ENCODE measurements around the gene CELSR3.

The CELSR3 gene

GRCh38 chr3:48702320-48702920 is 39.7 kb upstream of the CELSR3 start:
- ChIA-PET POLR2A (ENCODE audit: low non-redundant PET) (no interaction called here), CTCF (no interaction called here)

GRCh38 chr3:48700731-48701405 is 38.2 kb upstream of the CELSR3 start:
- DNase-seq (ENCODE audit: low spot score) = no peak
- POLR2A ChIA-PET (ENCODE audit: low non-redundant PET) = no interaction called here
- CTCF ChIA-PET = no interaction called here
- peak overlapping the region; percentile 47 for H3K27ac ChIP-seq
- no peak for TF ChIP-seq CTCF (conservative IDR thresholded peaks at IDR 0.05; ENCODE audit: low read depth)

More at GRCh38 chr3:48702320-48702920, 39.7 kb upstream of the CELSR3 start:
- DNase-seq (ENCODE audit: low spot score) = no peak
- no peak overlapping the region for H3K27ac ChIP-seq
- no peak for TF ChIP-seq CTCF (conservative IDR thresholded peaks at IDR 0.05; ENCODE audit: low read depth)

- no peak for DNase-seq (ENCODE audit: low spot score)
- peak overlapping the region; percentile 44 for H3K27ac ChIP-seq
- ChIA-PET CTCF (interaction anchor here (0.6 kb wide), 1 partner anchor 395 kb away, joined by 3 read pairs; no protein-coding TSS in a partner anchor), POLR2A (ENCODE audit: low non-redundant PET) (interaction anchor here (0.5 kb wide), 1 partner anchor 21 kb away, joined by 4 read pairs; no protein-coding TSS in a partner anchor)
- no peak for TF ChIP-seq CTCF (conservative IDR thresholded peaks at IDR 0.05; ENCODE audit: low read depth)
Observed at GRCh38 chr3:48698891-48699290, 36.2 kb upstream of the CELSR3 start.

GRCh38 chr3:48697952-48698351 is 35.3 kb upstream of the CELSR3 start:
- peak overlapping the region; percentile 62 for H3K27ac ChIP-seq
- DNase-seq (ENCODE audit: low spot score) = no peak
- CTCF ChIA-PET = no interaction called here
- TF ChIP-seq CTCF (conservative IDR thresholded peaks at IDR 0.05; ENCODE audit: low read depth) = no peak
- POLR2A ChIA-PET (ENCODE audit: low non-redundant PET) = no interaction called here

- CTCF ChIA-PET = interaction anchor here (0.9 kb wide), 1 partner anchor 35 kb away, joined by 6 read pairs; no protein-coding TSS in a partner anchor
- H3K27ac ChIP-seq = peak overlapping the region; percentile 62
- POLR2A ChIA-PET (ENCODE audit: low non-redundant PET) = no interaction called here
- no peak for DNase-seq (ENCODE audit: low spot score)
- no peak for TF ChIP-seq CTCF (conservative IDR thresholded peaks at IDR 0.05; ENCODE audit: low read depth)
Observed at GRCh38 chr3:48696601-48697000, 33.9 kb upstream of the CELSR3 start.

GRCh38 chr3:48696156-48696555 is 33.5 kb upstream of the CELSR3 start:
- ChIA-PET POLR2A (ENCODE audit: low non-redundant PET) (no interaction called here), CTCF (no interaction called here)
- DNase-seq (ENCODE audit: low spot score) = no peak
- TF ChIP-seq CTCF (conservative IDR thresholded peaks at IDR 0.05; ENCODE audit: low read depth) = no peak
- peak overlapping the region; percentile 96 for H3K27ac ChIP-seq

All from RWPE1 (cell line).